GM15510 (cell line): ENCODE results near the gene NELL1.

Experiments used
- POLR2A ChIP-seq: IDR thresholded peaks from 3 replicates; pipeline ENCODE4 v1.6.1; 2011; ENCODE audit warnings: borderline replicate concordance; ENCODE audit not compliant: insufficient read length; ENCODE audit errors: extremely low read depth

NELL1 gene

DNA sequence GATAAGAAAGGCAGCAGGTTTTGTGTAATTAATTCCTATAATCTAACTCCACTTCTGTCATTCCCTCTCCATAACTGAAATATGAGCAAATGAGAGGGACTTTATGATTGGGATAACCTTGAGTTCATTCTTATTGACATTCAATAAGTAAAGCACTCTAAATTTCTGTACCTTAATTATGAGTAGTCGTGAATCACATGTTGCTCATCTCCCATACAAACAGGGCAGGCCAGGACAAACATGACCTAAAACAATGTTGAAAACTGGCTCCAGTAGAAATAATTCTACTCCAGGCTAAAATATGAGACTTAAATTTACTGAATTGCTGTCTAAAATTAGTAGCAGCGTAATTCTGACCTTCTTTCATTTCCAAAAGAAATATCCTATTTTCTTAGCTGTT lies 505.4 kb downstream of the NELL1 start:
- no peak for TF ChIP-seq POLR2A

GRCh38 chr11:21177379-21177778 lies 508.0 kb downstream of the NELL1 start:
- TF ChIP-seq POLR2A = no peak

GRCh38 chr11:21179770-21180169 lies 510.4 kb downstream of the NELL1 start:
- no peak for TF ChIP-seq POLR2A

DNA sequence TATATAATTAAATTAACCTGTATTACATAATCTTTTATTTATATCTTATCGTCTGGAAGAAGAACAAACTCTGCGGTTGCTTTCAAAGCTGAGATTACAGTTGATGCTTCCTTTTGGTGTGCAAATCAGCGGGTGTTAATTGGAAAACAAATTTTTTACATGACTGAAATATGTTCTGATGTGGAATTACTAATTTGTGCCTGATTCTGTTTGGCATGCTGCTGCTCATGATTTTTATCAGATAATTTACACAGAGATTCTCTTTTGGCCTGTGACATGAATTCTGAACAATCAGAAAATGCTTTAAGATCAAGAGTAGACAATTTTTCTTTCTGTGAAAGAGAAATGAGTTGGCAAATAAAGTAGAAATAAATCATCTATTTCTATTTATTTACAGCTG lies 510.8 kb downstream of the NELL1 start:
- no peak for TF ChIP-seq POLR2A

DNA sequence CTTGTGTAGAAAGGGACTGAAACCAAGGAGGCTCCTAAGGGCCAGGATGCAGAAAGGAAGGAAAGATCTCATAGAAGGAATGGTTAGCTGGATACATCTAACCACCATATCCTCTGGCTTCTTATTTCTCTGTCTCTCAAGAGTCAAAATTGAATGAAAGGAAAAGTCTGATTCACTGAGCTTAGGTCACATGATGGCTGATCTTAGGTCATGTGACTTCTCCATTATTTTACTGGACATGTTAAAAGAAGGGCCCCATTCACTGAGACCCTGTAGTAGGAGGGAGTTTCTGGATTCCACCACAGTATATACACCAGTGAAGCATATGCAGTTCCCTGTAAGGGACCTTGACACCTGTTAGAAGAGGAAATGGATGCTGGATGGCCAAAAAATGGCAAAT lies 516.6 kb downstream of the NELL1 start:
- no peak for TF ChIP-seq POLR2A

DNA sequence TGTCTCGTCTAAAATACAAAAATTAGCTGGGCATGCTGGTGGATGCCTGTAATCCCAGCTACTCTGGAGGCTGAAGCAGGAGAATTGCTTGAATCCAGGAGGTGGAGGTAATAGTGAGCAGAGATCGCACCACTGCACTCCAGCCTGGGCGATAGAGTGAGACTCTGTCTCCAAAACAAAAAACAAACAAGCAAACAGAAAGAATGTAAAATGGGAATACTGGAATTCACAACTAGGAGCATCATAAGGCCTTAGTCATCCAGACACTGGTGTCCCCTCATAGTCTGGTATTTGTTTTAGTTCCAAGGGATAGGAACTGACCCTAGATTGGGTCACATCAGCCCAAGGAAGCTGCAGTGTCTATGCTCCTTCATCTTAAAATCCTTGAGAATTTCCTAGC lies 520.8 kb downstream of the NELL1 start:
- no peak for TF ChIP-seq POLR2A

GRCh38 chr11:21195995-21196394 lies 526.6 kb downstream of the NELL1 start:
- TF ChIP-seq POLR2A = no peak

- TF ChIP-seq POLR2A = no peak
These were observed 529.1 kb downstream of the NELL1 start for GRCh38 chr11:21198498-21198897.

- TF ChIP-seq POLR2A = no peak
These were observed 535.8 kb downstream of the NELL1 start for GRCh38 chr11:21205205-21205604.

DNA sequence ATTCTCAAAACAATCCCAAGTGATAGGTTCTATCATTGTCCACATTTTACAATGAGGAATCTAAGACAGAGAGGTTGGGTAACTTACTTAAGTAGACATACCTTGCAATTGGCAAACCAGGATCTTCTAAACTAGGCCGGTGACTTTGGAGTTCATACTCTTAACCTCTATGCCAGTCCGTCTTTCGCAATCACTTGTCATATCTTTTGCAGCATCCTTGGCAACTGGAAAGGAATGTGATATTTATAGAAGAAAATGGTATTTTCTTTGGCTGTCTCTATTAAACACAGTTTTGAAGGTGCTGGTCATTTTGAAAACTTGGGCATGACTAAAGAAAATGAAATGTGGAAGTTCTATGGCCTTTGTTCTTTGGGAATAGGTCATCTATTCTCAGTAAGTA lies 556.5 kb downstream of the NELL1 start:
- no peak for TF ChIP-seq POLR2A

DNA sequence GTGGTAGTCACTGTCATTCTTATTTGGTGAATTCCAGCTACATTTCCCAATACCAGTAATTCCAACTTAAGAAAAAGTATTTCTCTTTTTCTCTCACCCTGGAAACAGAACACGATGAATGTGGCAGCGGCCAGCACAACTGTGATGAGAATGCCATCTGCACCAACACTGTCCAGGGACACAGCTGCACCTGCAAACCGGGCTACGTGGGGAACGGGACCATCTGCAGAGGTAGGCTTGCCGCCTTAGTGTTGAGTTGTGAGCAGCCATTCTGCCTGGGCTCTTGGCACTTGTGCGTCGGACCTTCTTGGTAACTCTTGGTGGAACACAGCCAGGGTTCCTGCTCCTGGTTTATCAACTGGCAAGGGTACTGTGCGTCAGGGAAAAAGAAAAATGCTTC lies 559.8 kb downstream of the NELL1 start:
- no peak for TF ChIP-seq POLR2A

DNA sequence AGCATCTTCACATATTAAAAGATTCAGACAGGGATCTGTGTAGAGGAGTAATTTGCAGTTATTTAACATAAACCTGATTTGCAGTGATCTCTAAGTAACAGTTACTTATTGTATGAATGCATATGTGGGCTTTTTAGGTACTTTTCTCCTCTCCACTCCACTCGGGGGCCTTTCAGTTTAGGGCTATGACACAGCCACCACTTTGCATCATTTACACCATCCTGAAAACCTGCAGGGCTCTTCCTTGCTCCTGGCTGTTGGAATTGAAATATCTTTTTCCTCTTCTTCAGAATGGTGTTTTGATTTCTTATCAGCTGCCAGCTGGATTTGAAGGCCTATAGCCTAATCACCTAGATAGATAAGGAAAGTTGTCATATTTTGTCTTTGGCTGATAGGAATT lies 580.8 kb downstream of the NELL1 start:
- TF ChIP-seq POLR2A = no peak

DNA sequence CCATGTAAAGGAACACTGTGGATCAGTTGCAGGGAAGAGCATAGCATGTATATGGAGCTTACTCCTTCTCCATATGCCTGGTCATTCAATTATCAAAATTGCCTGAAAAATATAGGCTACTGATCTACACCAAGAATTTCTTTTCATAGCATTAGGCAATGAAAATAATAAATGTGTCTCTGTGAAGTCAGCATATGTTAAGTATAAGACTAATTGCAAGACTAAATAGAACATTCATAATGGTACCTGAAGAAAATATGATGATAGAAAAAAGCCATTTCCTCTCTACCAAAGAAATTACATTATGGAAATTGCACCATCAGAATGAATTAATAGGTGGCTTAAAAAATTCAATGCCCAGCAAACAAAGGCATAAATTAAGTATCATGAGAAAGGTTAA lies 584.7 kb downstream of the NELL1 start:
- TF ChIP-seq POLR2A = no peak

DNA sequence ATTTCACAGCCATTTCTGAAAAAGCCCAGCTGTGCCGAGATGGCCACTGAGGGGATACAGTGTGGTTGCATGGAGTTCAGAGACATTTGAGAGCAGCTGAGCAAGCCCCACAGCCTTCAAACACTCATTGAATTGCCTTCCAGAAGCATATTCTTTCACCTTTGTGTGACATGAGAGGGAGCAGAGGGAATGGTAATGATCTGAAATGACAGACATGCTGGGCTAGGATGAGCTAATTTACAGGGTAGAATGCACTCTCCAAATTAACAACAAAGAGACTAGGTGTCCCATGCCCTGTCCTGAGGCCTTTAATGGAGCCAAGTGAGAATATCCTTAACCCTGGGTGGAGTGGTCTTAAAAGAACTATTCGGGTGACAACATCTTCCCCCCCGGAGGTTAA lies 585.4 kb downstream of the NELL1 start:
- no peak for TF ChIP-seq POLR2A

DNA sequence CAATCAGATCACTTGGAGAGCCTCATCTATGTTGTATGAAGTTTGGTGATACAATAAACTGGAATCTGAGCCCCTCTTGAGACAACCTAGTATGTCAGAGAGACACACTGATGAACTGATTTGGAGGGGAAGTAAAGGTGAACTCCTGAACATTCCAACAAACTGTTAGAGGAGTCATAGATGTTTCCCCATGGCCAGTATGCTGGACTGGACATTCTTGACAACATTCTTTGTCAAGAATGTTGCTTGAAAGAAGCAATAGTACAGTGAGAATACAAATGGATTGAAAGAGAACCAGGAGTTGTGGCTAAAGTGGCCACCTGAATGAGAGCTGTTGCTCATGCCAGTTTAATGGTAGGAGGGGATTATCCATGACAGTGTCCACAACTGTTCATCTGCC lies 588.1 kb downstream of the NELL1 start:
- no peak for TF ChIP-seq POLR2A

GRCh38 chr11:21258414-21258813 lies 589.0 kb downstream of the NELL1 start:
- TF ChIP-seq POLR2A = no peak

DNA sequence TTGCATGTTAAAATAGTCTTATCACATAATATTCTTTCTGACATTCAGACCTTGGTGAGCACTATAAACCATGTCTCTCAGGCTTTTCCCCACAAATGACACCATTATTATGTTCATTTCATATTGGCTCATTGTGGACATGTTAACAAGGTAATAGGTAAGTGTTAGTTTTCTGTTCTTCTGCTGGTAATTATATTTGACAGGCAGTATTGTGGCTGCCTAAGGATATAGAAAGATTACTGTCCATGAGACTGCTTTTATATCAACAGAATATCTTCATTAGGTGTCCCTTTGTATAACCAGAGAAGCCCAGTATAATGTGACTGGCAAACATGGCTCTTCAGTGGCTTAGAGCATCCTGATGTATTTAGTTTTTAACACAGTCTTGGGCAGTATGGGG lies 590.7 kb downstream of the NELL1 start:
- no peak for TF ChIP-seq POLR2A
